ENCODE data around the gene HTR3D. TPM values are rescaled to one million over a fixed set of nuclear protein-coding genes. Genes with fewer than 3 reads are reported as not detected.

The HTR3D gene
- total and polyA plus RNA-seq, 9 of the 15 experiments (the other 6 are each of a cell fraction or from before 2014, with no cell fraction given), result not detected

- Histone ChIP-seq H3K27me3 (ENCODE audit: control insufficient read depth in 2 of 2, insufficient read depth in 2 of 2, low read length in 2 of 2) (peaks cover 14 to 29% of the 10 kb centered on the region in 2 experiments), H2AFZ (ENCODE audit: low read depth, low read length) (peak overlapping the region; percentile 4; the same call in 1 of the 2 replicates), H4K20me1 (replicated peaks; ENCODE audit: control insufficient read depth, insufficient read depth, low read length) (no peaks in the 10 kb centered on the region), H3K9ac (ENCODE audit: insufficient read depth in 1 of 2, low read depth in 2 of 2, low read length in 2 of 2) (no peak overlapping the region), H3K4me3 (no peak overlapping the region), H3K4me1 (replicated peaks in 1 of 2; ENCODE audit: control insufficient read depth in 2 of 2, insufficient read depth in 2 of 2, low read length in 2 of 2) (no peaks in the 10 kb centered on the region; a peak in 2 of 5 replicates), H3K4me2 (ENCODE audit: insufficient read depth, low read length) (no peak overlapping the region), H3K79me2 (ENCODE audit: control insufficient read depth, insufficient read depth, low read length) (no peaks in the 10 kb centered on the region), H3K27ac (ENCODE audit: extremely low read depth, low read depth, low read length) (no peak overlapping the region), H3K36me3 (ENCODE audit: control insufficient read depth, insufficient read depth, low read length) (no peaks in the 10 kb centered on the region), H3K9me3 (replicated peaks; ENCODE audit: control insufficient read depth, insufficient read depth, low read depth, low read length) (no peaks in the 10 kb centered on the region), H3K9me1 (ENCODE audit: control insufficient read depth, insufficient read depth, low read length) (no peaks in the 10 kb centered on the region)
- BruUV-seq (replicated peaks), result no TSS peak
- CTCF ChIA-PET (ENCODE audit: low intra/inter-chr PET ratio), result no interaction called here
- 19% methylated on average over 9 of the region's 9 CpGs for WGBS (ENCODE audit: insufficient coverage, low coverage, missing lambda C conversion rate)
- in situ Hi-C loops (cut with MboI) (no loop called here), intact Hi-C loops (cut with micrococcal nuclease) (no loop called here)
- DNase-seq (ENCODE audit: extremely low read depth in 1 of 4, low spot score in 3 of 4) (no peak), FAIRE-seq (no peak), ATAC-seq (no peak)
- peak; percentile 29; the same call in 1 of the 2 replicates for TF ChIP-seq EGR1 (conservative IDR thresholded peaks at IDR 0.05)
- TF ChIP-seq EHMT2 (IDR thresholded peaks at IDR 0.05), result no peak
- no peak for TF ChIP-seq MED1 (CRISPR knock-in tag; IDR thresholded peaks at IDR 0.05; ENCODE audit: borderline replicate concordance)
- no peak for TF ChIP-seq POU5F1 (IDR thresholded peaks at IDR 0.05; ENCODE audit: borderline replicate concordance, low read depth, low read length, partially characterized antibody)
- TF ChIP-seq ZNF696 (CRISPR knock-in tag; conservative IDR thresholded peaks at IDR 0.05), result no peak
- POLR2A ChIA-PET, result interaction anchor here (1.7 to 2.9 kb wide), 2 partner anchors 9 to 14 kb away, joined by 4 to 12 read pairs; no protein-coding TSS in a partner anchor
Measured at GRCh38 chr3:184058029-184058428, 26.5 kb downstream of the HTR3D start.

- Histone ChIP-seq H3K27me3 (ENCODE audit: control insufficient read depth in 2 of 2, insufficient read depth in 2 of 2, low read length in 2 of 2) (peaks cover 5 to 16% of the 10 kb centered on the region in 2 experiments), H3K9ac (ENCODE audit: insufficient read depth in 1 of 2, low read depth in 2 of 2, low read length in 2 of 2) (no peak overlapping the region), H3K9me1 (ENCODE audit: control insufficient read depth, insufficient read depth, low read length) (no peaks in the 10 kb centered on the region), H2AFZ (ENCODE audit: low read depth, low read length) (peak overlapping the region; percentile 7; the same call in 1 of the 2 replicates), H3K4me2 (ENCODE audit: insufficient read depth, low read length) (no peak overlapping the region), H3K4me1 (replicated peaks in 1 of 2; ENCODE audit: control insufficient read depth in 2 of 2, insufficient read depth in 2 of 2, low read length in 2 of 2) (no peaks in the 10 kb centered on the region; a peak in 2 of 5 replicates), H3K4me3 (no peak overlapping the region), H3K79me2 (ENCODE audit: control insufficient read depth, insufficient read depth, low read length) (no peaks in the 10 kb centered on the region), H4K20me1 (replicated peaks; ENCODE audit: control insufficient read depth, insufficient read depth, low read length) (no peaks in the 10 kb centered on the region), H3K27ac (ENCODE audit: extremely low read depth, low read depth, low read length) (no peak overlapping the region), H3K9me3 (replicated peaks; ENCODE audit: control insufficient read depth, insufficient read depth, low read depth, low read length) (no peaks in the 10 kb centered on the region), H3K36me3 (ENCODE audit: control insufficient read depth, insufficient read depth, low read length) (no peaks in the 10 kb centered on the region)
- no peak for TF ChIP-seq ZNF75A (CRISPR knock-in tag; IDR thresholded peaks at IDR 0.05)
- no peak for TF ChIP-seq NCOA6 (IDR thresholded peaks at IDR 0.05)
- TF ChIP-seq PTRF (tag; IDR thresholded peaks at IDR 0.05), result no peak
- TF ChIP-seq NUFIP1 (IDR thresholded peaks at IDR 0.05; ENCODE audit: partially characterized antibody), result no peak
- peak; percentile 64 for TF ChIP-seq MEIS2 (IDR thresholded peaks at IDR 0.05; ENCODE audit: partially characterized antibody)
- no peak for TF ChIP-seq NFATC3 (IDR thresholded peaks at IDR 0.05)
- peak; percentile 70 for TF ChIP-seq PKNOX1 (IDR thresholded peaks at IDR 0.05)
- no peak for TF ChIP-seq PBX2 (CRISPR knock-in tag; IDR thresholded peaks at IDR 0.05; ENCODE audit: low read depth)
- TF ChIP-seq PBX2 (tag; conservative IDR thresholded peaks at IDR 0.05; ENCODE audit: low read depth), result peak; percentile 77
- no peak for TF ChIP-seq STAG1 (CRISPR knock-in tag; IDR thresholded peaks at IDR 0.05; ENCODE audit: borderline replicate concordance)
- FAIRE-seq (no peak), ATAC-seq (peak; percentile 66), DNase-seq (ENCODE audit: extremely low read depth in 1 of 4, low spot score in 3 of 4) (peak in 1 of 4 experiments; percentile 21)
- no TSS peak for BruUV-seq (replicated peaks)
- intact Hi-C loops (cut with micrococcal nuclease), result no loop called here
- 27% methylated on average over 7 of the region's 7 CpGs for WGBS (ENCODE audit: insufficient coverage, low coverage, missing lambda C conversion rate)
- in situ Hi-C loops (cut with MboI), result no loop called here
- ChIA-PET CTCF (ENCODE audit: low intra/inter-chr PET ratio) (no interaction called here), POLR2A (interaction anchor here (2.9 kb wide), 1 partner anchor 16 kb away, joined by 12 read pairs; no protein-coding TSS in a partner anchor)
Measured at GRCh38 chr3:184059424-184059823, 27.9 kb downstream of the HTR3D start.
